GM12878 (cell line): ENCODE results near the gene DMKN. TPM values are rescaled to one million over a fixed set of nuclear protein-coding genes. Genes with fewer than 3 reads are reported as not detected.

Experiments used
- ATAC-seq: fragments of 200-7000 bp; cut with Tn5 transposase; 3 replicates; pipeline ENCODE4 v1.9.1; 2020; ENCODE audit warnings: mild to moderate bottlenecking, moderate library complexity
- BruUV-seq: library from RNA; stranded (reverse); fragments of 400-500 nt; replicated peaks from 2 replicates; lab custom pipeline; 2021; lab: Mats Ljungman, UMichigan
- CTCF ChIA-PET: fragments of 300-600 bp; sonication (Branson Sonifier 250); formaldehyde crosslinking; extraction: SDS; loops from one replicate; lab custom pipeline; 2021; ENCODE audit warnings: inconsistent platforms; lab: Yijun Ruan, JAX
- POLR2A ChIA-PET: fragments of 350-600 bp; formaldehyde crosslinking; extraction: SDS; loops from one replicate; lab custom pipeline; 2021; ENCODE audit warnings: inconsistent platforms; lab: Charles Lee
- RAD21 ChIA-PET: fragments of 300-600 bp; sonication (Branson Sonifier 250); formaldehyde crosslinking; loops from one replicate; lab custom pipeline; 2023; ENCODE audit warnings: antibody characterized with exemption; ENCODE audit not compliant: unreplicated experiment; lab: Charles Lee
- SMC1A ChIA-PET: fragments of 300-600 bp; sonication (Branson Sonifier 250); formaldehyde crosslinking; loops from one replicate; lab custom pipeline; 2023; ENCODE audit not compliant: unreplicated experiment, uncharacterized antibody; lab: Charles Lee
- DNase-seq: peaks from one replicate; pipeline ENCODE4 v3.0.0-alpha.2; 2011; ENCODE audit warnings: low read depth, low spot score
- FAIRE-seq: peaks from 3 replicates; lab custom pipeline; 2011; peaks lifted over from hg19 to GRCh38; lab: Jason Lieb, UNC
- H2AFZ ChIP-seq: 2 replicates; pipeline ENCODE4 v1.6.0; 2011; ENCODE audit warnings: low read depth, low read length, control low read depth; ENCODE audit not compliant: control insufficient read depth
- H3K27ac ChIP-seq: 2 replicates; pipeline ENCODE4 v1.5.1; 2011; ENCODE audit warnings: control low read depth; ENCODE audit not compliant: control insufficient read depth, insufficient read depth
- H3K27me3 ChIP-seq, 2 experiments: replicated peaks in 1 of 2; 2 replicates each; pipeline versions ENCODE4 v1.6.0 to v1.6.1; 2011; ENCODE audit warnings: low read length in 1 of 2; ENCODE audit not compliant: control insufficient read depth in 2 of 2, insufficient read depth in 2 of 2
- H3K36me3 ChIP-seq, 2 experiments: 2 replicates each; pipeline ENCODE4 v1.5.1; 2011; ENCODE audit warnings: low read length in 1 of 2; ENCODE audit not compliant: control insufficient read depth in 2 of 2, insufficient read depth in 2 of 2
- H3K4me1 ChIP-seq: 2 replicates; pipeline ENCODE4 v1.6.1; 2011; ENCODE audit warnings: mild to moderate bottlenecking, low read length, moderate library complexity, mixed read lengths; ENCODE audit not compliant: control insufficient read depth, insufficient read depth
- H3K4me2 ChIP-seq: 2 replicates; pipeline ENCODE4 v1.6.0; 2011; ENCODE audit warnings: control low read depth; ENCODE audit not compliant: control insufficient read depth, insufficient read depth
- H3K4me3 ChIP-seq: fragments of 200-600 bp; sonication (generic); 2 replicates; pipeline ENCODE4 v1.5.1; 2016
- H3K79me2 ChIP-seq: 2 replicates; pipeline ENCODE4 v1.6.0; 2011; ENCODE audit warnings: low read length; ENCODE audit not compliant: control insufficient read depth, insufficient read depth
- H3K9ac ChIP-seq: 2 replicates; pipeline ENCODE4 v1.8.0; 2011; ENCODE audit warnings: low read length, control low read depth, mixed read lengths; ENCODE audit not compliant: control insufficient read depth, insufficient read depth
- H3K9me3 ChIP-seq: replicated peaks from 3 replicates; pipeline ENCODE4 v1.5.1; 2011; ENCODE audit warnings: mild to moderate bottlenecking, low read length; ENCODE audit not compliant: control insufficient read depth, insufficient read depth
- H4K20me1 ChIP-seq: 2 replicates; pipeline ENCODE4 v1.6.0; 2011; ENCODE audit not compliant: control insufficient read depth, insufficient read depth
- ATF2 ChIP-seq: IDR thresholded peaks from 2 replicates; pipeline ENCODE4 v1.6.1; 2012; ENCODE audit warnings: low read length, inconsistent platforms
- BMI1 ChIP-seq: fragments of 450-650 bp; IDR thresholded peaks from 2 replicates; pipeline ENCODE4 v1.6.1; 2016; ENCODE audit warnings: mild to moderate bottlenecking, moderate library complexity, borderline replicate concordance
- KAT2A ChIP-seq: conservative IDR thresholded peaks from 2 replicates; pipeline ENCODE4 v1.6.1; 2011; ENCODE audit warnings: low read depth, low read length; ENCODE audit not compliant: control insufficient read depth
- SP1 ChIP-seq: IDR thresholded peaks from one replicate; pipeline ENCODE4 v1.6.1; 2011; ENCODE audit warnings: low read depth, low read length
- USF1 ChIP-seq: IDR thresholded peaks from 2 replicates; pipeline ENCODE4 v1.6.1; 2011; ENCODE audit warnings: borderline replicate concordance, low read depth, mild to moderate bottlenecking, moderate library complexity, mixed read lengths, low read length; ENCODE audit not compliant: insufficient read depth; ENCODE audit errors: extremely low read length
- ZBTB33 ChIP-seq: fragments of 450-650 bp; IDR thresholded peaks from 2 replicates; pipeline ENCODE4 v1.6.1; 2017; ENCODE audit warnings: mild to moderate bottlenecking
- ZNF592 ChIP-seq: fragments of 450-650 bp; IDR thresholded peaks from 2 replicates; pipeline ENCODE4 v1.6.1; 2017; ENCODE audit warnings: mild to moderate bottlenecking, moderate library complexity
- ZNF622 ChIP-seq: fragments of 450-650 bp; IDR thresholded peaks from 2 replicates; pipeline ENCODE4 v1.6.1; 2017; ENCODE audit warnings: mild to moderate bottlenecking, inconsistent platforms
- WGBS: methylation state at CpG from one replicate; pipeline ENCODE4 v1.1.6; 2016; ENCODE audit warnings: low lambda C conversion rate; ENCODE audit not compliant: insufficient replicate concordance, insufficient coverage; ENCODE audit errors: missing lambda C conversion rate; 5-methylcytosine and 5-hydroxymethylcytosine counted together
- in situ Hi-C: fragments of 300-500 bp; cut with MboI; formaldehyde crosslinking; loops from 9 replicates; pipeline ENCODE4 v1.14.3; 2018; ENCODE audit warnings: mixed read lengths
- intact Hi-C: fragments of 100-400 bp; cut with micrococcal nuclease; formaldehyde crosslinking; loops from one replicate; pipeline ENCODE4 v1.14.2; 2022; ENCODE audit not compliant: unreplicated experiment
- polyA plus RNA-seq, 11 experiments: library from polyadenylated mRNA; depleted of rRNA in 4 of 11; unstranded in 6 of 11; stranded (reverse) in 5 of 11; fragments of >200 nt; fragmentation: Nextera tagmentation in 4 of 11; fragmentation: Illumina TruSeq in 1 of 11; extraction: Ambion mirVana in 4 of 11; extraction: Trizol in 1 of 11; gene quantifications; 1 replicate in 1 of 11; 2 replicates in 10 of 11; pipeline versions ENCODE4 v1.2.1 to v1.2.3, GENCODE V29; 2011 to 2016; ENCODE audit warnings: inconsistent platforms in 2 of 11, missing spikeins in 2 of 11, low read depth in 1 of 11
- total RNA-seq, 4 experiments: library from RNA; depleted of rRNA in 3 of 4; stranded (reverse); fragments of >200 nt in 3 of 4; fragmentation: Illumina TruSeq in 1 of 4; extraction: Trizol in 1 of 4; gene quantifications; 2 replicates each; pipeline versions ENCODE4 v1.2.1 to v1.2.3, GENCODE V29; 2013 to 2021

Gene DMKN
- total and polyA plus RNA-seq, 10 of the 15 experiments (the other 5 are each of a cell fraction or from before 2014, with no cell fraction given) = 36.4 to 114 (median 58.6) TPM

GRCh38 chr19:35497406-35497805, 16.0 kb downstream of the DMKN start:
- no peak overlapping the region for H3K9ac ChIP-seq

More at GRCh38 chr19:35497406-35497805, 16.0 kb downstream of the DMKN start:
- H3K27ac ChIP-seq = no peak overlapping the region
- no peak overlapping the region for H3K4me3 ChIP-seq
- peaks cover 13% of the 10 kb centered on the region for H3K4me1 ChIP-seq
- DNase-seq = no peak
- no peak for FAIRE-seq
- no peak for TF ChIP-seq KAT2A
- TF ChIP-seq BMI1 = no peak
- TF ChIP-seq ZNF622 = no peak
- no peak for TF ChIP-seq ZNF592
- no peak for TF ChIP-seq ATF2
- no peak for TF ChIP-seq USF1
- no peak for TF ChIP-seq SP1
- no peak for TF ChIP-seq ZBTB33
- TF ChIP-seq, all 136 proteins: peak for 0
- Histone ChIP-seq H2AFZ (no peak overlapping the region), H3K36me3 (no peaks in the 10 kb centered on the region), H3K4me2 (no peak overlapping the region), H3K9me3 (no peaks in the 10 kb centered on the region), H4K20me1 (no peaks in the 10 kb centered on the region), H3K79me2 (no peaks in the 10 kb centered on the region), H3K27me3 (no peaks in the 10 kb centered on the region)
- in situ Hi-C loops = no loop called here
- BruUV-seq = no TSS peak
- RAD21 ChIA-PET = no interaction called here
- WGBS = 35% methylated on average over 14 of the region's 14 CpGs
- CTCF ChIA-PET = interaction anchor here (1.0 to 7.2 kb wide), 5 partner anchors 11 to 216 kb away, joined by 3 to 111 read pairs (median 4); partner anchors contain the start of gene HAMP
- SMC1A ChIA-PET = interaction anchor here (0.7 to 4.2 kb wide), 6 partner anchors 9 to 144 kb away, joined by 3 to 44 read pairs (median 6); no protein-coding TSS in a partner anchor
- POLR2A ChIA-PET = interaction anchor here (0.7 kb wide), 1 partner anchor 81 kb away, joined by 3 read pairs; no protein-coding TSS in a partner anchor
- no peak for ATAC-seq
- intact Hi-C loops = loop anchor here (10.0 kb wide), 1 partner anchor 233 kb away; the partner anchor contains the start of gene USF2
